ENCODE measurements around the gene PRICKLE4. TPM values are rescaled to one million over a fixed set of nuclear protein-coding genes. Genes with fewer than 3 reads are reported as not detected.

The PRICKLE4 gene
- total RNA-seq, 1 donor from 2014 or later, result 2.3 TPM

DNA sequence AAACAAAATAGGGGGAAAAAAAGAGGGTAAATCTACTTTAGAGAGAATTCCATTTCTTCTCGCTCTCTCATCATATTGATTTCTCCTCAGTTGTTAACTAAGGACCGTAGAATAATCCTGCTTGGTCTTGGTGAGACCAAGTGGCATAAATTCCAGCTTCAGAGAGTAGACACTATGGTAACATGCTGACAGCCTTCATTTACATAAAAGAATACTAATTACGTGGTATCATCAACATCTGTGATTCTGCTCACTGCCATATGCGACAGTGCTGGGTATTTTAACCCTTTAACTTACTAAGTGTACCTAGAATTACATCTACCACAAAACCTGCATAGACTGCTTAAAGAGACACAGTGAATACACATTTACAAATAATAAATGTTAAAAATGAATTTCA is 34.0 kb downstream of the PRICKLE4 start:
- no peaks in the 10 kb centered on the region for H3K27me3 Mint-ChIP-seq (ENCODE audit: unreplicated experiment)
- DNase-seq (ENCODE audit: extremely low spot score, unreplicated experiment), result no peak
- TF ChIP-seq, protein P1, sequence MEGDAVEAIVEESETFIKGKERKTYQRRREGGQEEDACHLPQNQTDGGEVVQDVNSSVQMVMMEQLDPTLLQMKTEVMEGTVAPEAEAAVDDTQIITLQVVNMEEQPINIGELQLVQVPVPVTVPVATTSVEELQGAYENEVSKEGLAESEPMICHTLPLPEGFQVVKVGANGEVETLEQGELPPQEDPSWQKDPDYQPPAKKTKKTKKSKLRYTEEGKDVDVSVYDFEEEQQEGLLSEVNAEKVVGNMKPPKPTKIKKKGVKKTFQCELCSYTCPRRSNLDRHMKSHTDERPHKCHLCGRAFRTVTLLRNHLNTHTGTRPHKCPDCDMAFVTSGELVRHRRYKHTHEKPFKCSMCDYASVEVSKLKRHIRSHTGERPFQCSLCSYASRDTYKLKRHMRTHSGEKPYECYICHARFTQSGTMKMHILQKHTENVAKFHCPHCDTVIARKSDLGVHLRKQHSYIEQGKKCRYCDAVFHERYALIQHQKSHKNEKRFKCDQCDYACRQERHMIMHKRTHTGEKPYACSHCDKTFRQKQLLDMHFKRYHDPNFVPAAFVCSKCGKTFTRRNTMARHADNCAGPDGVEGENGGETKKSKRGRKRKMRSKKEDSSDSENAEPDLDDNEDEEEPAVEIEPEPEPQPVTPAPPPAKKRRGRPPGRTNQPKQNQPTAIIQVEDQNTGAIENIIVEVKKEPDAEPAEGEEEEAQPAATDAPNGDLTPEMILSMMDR (IDR thresholded peaks at IDR 0.05), result no peak
- no peaks in the 10 kb centered on the region for H3K9me3 Mint-ChIP-seq (ENCODE audit: unreplicated experiment)
- H3K4me3 Mint-ChIP-seq (ENCODE audit: unreplicated experiment), result no peak overlapping the region
- H3K4me1 Mint-ChIP-seq (ENCODE audit: unreplicated experiment), result peaks cover 4% of the 10 kb centered on the region
- H3K27ac Mint-ChIP-seq (ENCODE audit: unreplicated experiment), result no peak overlapping the region
- H3K36me3 Mint-ChIP-seq (ENCODE audit: unreplicated experiment), result no peaks in the 10 kb centered on the region

DNA sequence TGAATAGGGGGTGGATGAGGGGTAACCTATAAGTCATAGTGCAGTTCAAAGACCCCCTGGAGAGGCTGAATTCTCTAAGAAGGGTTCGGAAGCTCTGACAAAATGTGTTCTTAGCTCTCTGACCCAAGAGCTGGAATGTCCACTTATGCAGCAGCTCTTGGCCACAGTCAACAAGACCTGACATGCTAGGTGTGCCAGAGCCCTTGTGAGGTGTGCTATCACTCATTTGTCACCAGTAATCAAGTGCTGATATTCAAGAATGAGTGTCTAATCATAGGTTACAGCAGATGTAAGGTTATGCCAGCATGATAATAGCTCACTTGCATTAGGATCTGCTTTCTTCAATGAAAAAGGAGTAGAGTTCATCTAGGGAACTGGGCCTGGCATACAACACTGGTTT is 35.0 kb downstream of the PRICKLE4 start:
- no peaks in the 10 kb centered on the region for H3K36me3 Mint-ChIP-seq (ENCODE audit: unreplicated experiment)
- H3K27ac Mint-ChIP-seq (ENCODE audit: unreplicated experiment), result no peak overlapping the region
- no peaks in the 10 kb centered on the region for H3K27me3 Mint-ChIP-seq (ENCODE audit: unreplicated experiment)
- H3K9me3 Mint-ChIP-seq (ENCODE audit: unreplicated experiment), result no peaks in the 10 kb centered on the region
- TF ChIP-seq, protein P1 (IDR thresholded peaks at IDR 0.05), result no peak
- no peak overlapping the region for H3K4me3 Mint-ChIP-seq (ENCODE audit: unreplicated experiment)
- no peak for DNase-seq (ENCODE audit: extremely low spot score, unreplicated experiment)
- H3K4me1 Mint-ChIP-seq (ENCODE audit: unreplicated experiment), result peaks cover 4% of the 10 kb centered on the region

DNA sequence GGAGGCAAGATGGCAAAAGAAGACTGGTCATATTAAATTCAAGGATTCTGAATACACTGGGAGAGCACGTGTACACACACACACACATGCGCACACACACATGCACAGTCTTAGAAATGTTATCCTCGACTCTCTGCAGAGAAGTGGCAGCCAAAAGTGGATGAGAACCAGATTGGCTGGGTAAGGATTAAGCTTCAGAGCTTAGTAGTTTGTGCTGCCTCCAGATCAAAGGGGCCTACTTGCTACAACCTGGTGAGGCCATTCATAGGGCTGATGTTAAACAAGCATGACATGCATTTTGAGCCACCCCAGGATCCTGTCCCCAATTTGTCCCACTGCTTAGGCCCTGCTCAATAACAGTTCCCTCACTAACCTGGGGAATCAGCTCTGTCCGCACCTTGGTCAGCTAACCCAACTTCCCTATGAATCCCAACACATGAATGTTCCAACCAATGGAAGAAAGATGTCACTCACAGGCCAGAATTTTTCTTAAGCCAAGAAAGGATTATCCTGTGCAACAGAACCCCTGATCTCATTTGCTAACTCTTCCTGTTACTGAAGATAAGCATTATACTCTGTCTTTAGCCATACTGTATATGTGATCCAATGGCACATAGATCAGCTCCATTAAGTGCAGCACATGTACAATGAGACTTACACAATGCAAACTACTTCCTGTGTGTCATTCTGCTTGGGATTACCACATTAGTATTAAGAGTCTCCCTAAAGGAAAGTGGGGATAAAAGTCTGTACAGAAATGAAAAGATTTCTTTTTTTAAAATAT is 37.9 kb downstream of the PRICKLE4 start:
- Mint-ChIP-seq H3K4me3 (ENCODE audit: unreplicated experiment) (no peak overlapping the region), H3K4me1 (ENCODE audit: unreplicated experiment) (peaks cover 4% of the 10 kb centered on the region), H3K27me3 (ENCODE audit: unreplicated experiment) (no peaks in the 10 kb centered on the region), H3K27ac (ENCODE audit: unreplicated experiment) (no peak overlapping the region), H3K36me3 (ENCODE audit: unreplicated experiment) (no peaks in the 10 kb centered on the region), H3K9me3 (ENCODE audit: unreplicated experiment) (no peaks in the 10 kb centered on the region)
- TF ChIP-seq, protein P1 (IDR thresholded peaks at IDR 0.05), result no peak
- DNase-seq (ENCODE audit: extremely low spot score, unreplicated experiment), result no peak

DNA sequence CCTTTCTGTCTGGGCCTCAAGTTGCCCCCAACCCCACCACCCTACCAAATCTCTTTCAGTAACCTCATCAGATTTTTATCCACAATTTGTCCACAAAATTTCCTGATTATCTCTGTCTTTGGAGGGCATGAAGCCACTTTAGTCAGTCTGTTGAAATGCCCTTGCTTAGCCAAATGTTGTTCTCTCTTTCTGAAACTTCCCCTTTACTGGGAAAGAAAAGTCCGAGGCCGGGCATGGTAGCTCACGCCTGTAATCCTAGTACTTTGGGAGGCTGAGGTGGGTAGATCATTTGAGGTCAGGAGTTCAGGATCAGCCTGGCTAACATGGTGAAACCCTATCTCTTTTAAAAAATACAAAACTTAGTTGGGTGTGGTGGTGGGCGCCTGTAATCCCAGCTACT is 40.7 kb downstream of the PRICKLE4 start:
- no peak overlapping the region for H3K4me3 Mint-ChIP-seq (ENCODE audit: unreplicated experiment)
- H3K4me1 Mint-ChIP-seq (ENCODE audit: unreplicated experiment), result peaks cover 11% of the 10 kb centered on the region
- TF ChIP-seq, protein P1 (IDR thresholded peaks at IDR 0.05), result no peak
- DNase-seq (ENCODE audit: extremely low spot score, unreplicated experiment), result no peak
- H3K27ac Mint-ChIP-seq (ENCODE audit: unreplicated experiment), result no peak overlapping the region
- H3K9me3 Mint-ChIP-seq (ENCODE audit: unreplicated experiment), result no peaks in the 10 kb centered on the region
- H3K36me3 Mint-ChIP-seq (ENCODE audit: unreplicated experiment), result no peaks in the 10 kb centered on the region
- no peaks in the 10 kb centered on the region for H3K27me3 Mint-ChIP-seq (ENCODE audit: unreplicated experiment)

DNA sequence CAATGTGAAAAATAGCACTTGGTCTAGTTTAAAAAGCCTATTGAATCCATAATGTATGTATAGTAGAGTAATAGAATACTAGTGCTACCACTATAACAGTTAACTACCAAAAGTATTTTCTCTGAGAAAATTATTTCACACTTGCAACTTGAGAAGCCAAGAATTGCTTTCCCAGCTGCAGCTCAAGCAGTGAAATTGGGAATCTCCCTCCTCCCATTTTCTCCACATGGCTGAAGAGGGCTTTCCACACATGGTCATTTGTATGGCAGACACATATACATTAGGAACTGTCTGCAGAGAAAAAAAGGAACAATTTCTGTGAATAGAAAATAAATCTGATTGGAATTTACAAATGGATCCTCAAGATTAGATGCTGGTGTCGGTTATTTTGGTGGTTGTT is 41.4 kb downstream of the PRICKLE4 start:
- Mint-ChIP-seq H3K4me1 (ENCODE audit: unreplicated experiment) (peaks cover 11% of the 10 kb centered on the region), H3K4me3 (ENCODE audit: unreplicated experiment) (no peak overlapping the region), H3K36me3 (ENCODE audit: unreplicated experiment) (no peaks in the 10 kb centered on the region), H3K27me3 (ENCODE audit: unreplicated experiment) (no peaks in the 10 kb centered on the region), H3K9me3 (ENCODE audit: unreplicated experiment) (no peaks in the 10 kb centered on the region), H3K27ac (ENCODE audit: unreplicated experiment) (no peak overlapping the region)
- TF ChIP-seq, protein P1 (IDR thresholded peaks at IDR 0.05), result no peak
- DNase-seq (ENCODE audit: extremely low spot score, unreplicated experiment), result no peak

All from osteocyte (in vitro differentiated cells).